Peyer's patch (tissue), 4 donors: Measurements from ENCODE around the gene DAPK3.

Source experiments
- CTCF ChIP-seq, 6 experiments: fragments of 450-650 bp in 4 of 6; fragments of 200-600 bp in 2 of 6; sonication (generic) in 1 of 6; IDR thresholded peaks; one replicate each; pipeline ENCODE4 v1.5.1; 2017 to 2019; ENCODE audit warnings: antibody characterized with exemption in 6 of 6, mild to moderate bottlenecking in 3 of 6, moderate library complexity in 1 of 6
- POLR2A ChIP-seq, 2 donors: fragments of 450-650 bp; IDR thresholded peaks; one replicate each; pipeline ENCODE4 v1.5.1; 2017; ENCODE audit warnings: antibody characterized with exemption in 2 of 2, mild to moderate bottlenecking in 2 of 2, moderate library complexity in 2 of 2

- TF ChIP-seq CTCF (IDR thresholded peaks at IDR 0.05) (peak in 2 of 6 experiments; percentile 7 to 21), POLR2A (IDR thresholded peaks at IDR 0.05) (peak; percentile 99 to 100)
These were observed 14.2 kb upstream of the DAPK3 start, which contains the start of gene EEF2 for GRCh38 chr19:3984908-3985642.
